Keratinocyte (primary cell): ENCODE measurements around the gene MSANTD3. TPM values are rescaled to one million over a fixed set of nuclear protein-coding genes. Genes with fewer than 3 reads are reported as not detected.

Experiments
- DNase-seq: peaks from one replicate; pipeline ENCODE4 v3.0.0-alpha.2; 2011; ENCODE audit warnings: low read depth, missing footprints, low spot score
- FAIRE-seq: peaks from 2 replicates; lab custom pipeline; 2011; peaks lifted over from hg19 to GRCh38; lab: Jason Lieb, UNC
- H2AFZ ChIP-seq: 2 replicates; pipeline ENCODE4 v1.6.0; 2012; ENCODE audit warnings: low read length, control low read depth, inconsistent platforms; ENCODE audit not compliant: control insufficient read depth
- H3K27ac ChIP-seq: 2 replicates; pipeline ENCODE4 v1.5.1; 2011; ENCODE audit warnings: low read length; ENCODE audit not compliant: control insufficient read depth, insufficient read depth
- H3K27me3 ChIP-seq: 3 replicates; pipeline ENCODE4 v1.6.0; 2011; ENCODE audit warnings: low read length; ENCODE audit not compliant: control insufficient read depth, insufficient read depth; ENCODE audit errors: extremely low read depth
- H3K36me3 ChIP-seq, 2 experiments: 2 replicates in 1 of 2; 3 replicates in 1 of 2; pipeline ENCODE4 v1.5.1; 2011; ENCODE audit warnings: low read length in 2 of 2, mild to moderate bottlenecking in 1 of 2; ENCODE audit not compliant: control insufficient read depth in 2 of 2, insufficient read depth in 2 of 2; ENCODE audit errors: extremely low read depth in 1 of 2
- H3K4me1 ChIP-seq: 3 replicates; pipeline ENCODE4 v1.5.1; 2011; ENCODE audit warnings: low read length; ENCODE audit not compliant: control insufficient read depth, insufficient read depth; ENCODE audit errors: extremely low read depth
- H3K4me2 ChIP-seq: 3 replicates; pipeline ENCODE4 v1.6.0; 2011; ENCODE audit warnings: low read depth, low read length; ENCODE audit not compliant: control insufficient read depth, insufficient read depth; ENCODE audit errors: extremely low read depth
- H3K4me3 ChIP-seq, 3 experiments: fragments of 200-600 bp in 1 of 3; sonication (generic) in 1 of 3; 2 replicates in 2 of 3; 3 replicates in 1 of 3; pipeline ENCODE4 v1.5.1; 2011 to 2016; ENCODE audit warnings: low read length in 3 of 3, mild to moderate bottlenecking in 3 of 3, control low read depth in 2 of 3, inconsistent platforms in 1 of 3, low read depth in 1 of 3, mixed read lengths in 1 of 3, mixed run types in 1 of 3, moderate library complexity in 1 of 3; ENCODE audit not compliant: control insufficient read depth in 2 of 3, insufficient read depth in 2 of 3; ENCODE audit errors: extremely low read depth in 1 of 3
- H3K79me2 ChIP-seq: 2 replicates; pipeline ENCODE4 v1.6.0; 2012; ENCODE audit warnings: low read length; ENCODE audit not compliant: control insufficient read depth, insufficient read depth
- H3K9ac ChIP-seq: 3 replicates; pipeline ENCODE4 v1.6.0; 2011; ENCODE audit warnings: low read length; ENCODE audit not compliant: control insufficient read depth, insufficient read depth; ENCODE audit errors: extremely low read depth
- H3K9me1 ChIP-seq: 3 replicates; pipeline ENCODE4 v1.6.0; 2011; ENCODE audit warnings: low read length; ENCODE audit not compliant: control insufficient read depth, insufficient read depth; ENCODE audit errors: extremely low read depth
- H3K9me3 ChIP-seq: 2 replicates; pipeline ENCODE4 v1.5.1; 2012; ENCODE audit warnings: low read depth, low read length; ENCODE audit not compliant: control insufficient read depth
- H4K20me1 ChIP-seq: 3 replicates; pipeline ENCODE4 v1.6.0; 2011; ENCODE audit warnings: low read length; ENCODE audit not compliant: control insufficient read depth, insufficient read depth; ENCODE audit errors: extremely low read depth
- EZH2 ChIP-seq: IDR thresholded peaks from one replicate; pipeline ENCODE4 v1.6.1; 2012; ENCODE audit warnings: inconsistent platforms, mild to moderate bottlenecking, low read length, moderate library complexity
- dilution Hi-C: fragments of 300-500 bp; cut with MboI; formaldehyde crosslinking; loops from one replicate; pipeline ENCODE4 v1.7.0; 2020; ENCODE audit warnings: low sequenced_read_pairs; ENCODE audit not compliant: extremely low pct_ligation_motif_present
- polyA plus RNA-seq, 5 experiments: library from polyadenylated mRNA; depleted of rRNA in 3 of 5; stranded (reverse) in 3 of 5; stranded (forward) in 1 of 5; unstranded in 1 of 5; fragments of >200 nt; gene quantifications; 1 replicate in 1 of 5; 2 replicates in 3 of 5; 3 replicates in 1 of 5; pipeline versions ENCODE4 v1.2.1 to v1.2.3, GENCODE V29; 2011 to 2012; ENCODE audit warnings: missing spikeins in 2 of 5, low read depth in 1 of 5, low replicate concordance in 1 of 5
- TF ChIP-seq, protein P1 (sequence below), 3 experiments: IDR thresholded peaks in 1 of 3; conservative IDR thresholded peaks in 1 of 3; optimal IDR thresholded peaks in 1 of 3; 2 replicates in 2 of 3; 3 replicates in 1 of 3; pipeline versions ENCODE3 to v1.5.1; 2011; ENCODE audit warnings: low read length in 3 of 3, mild to moderate bottlenecking in 3 of 3, moderate library complexity in 2 of 3, control low read depth in 1 of 3, inconsistent platforms in 1 of 3; ENCODE audit not compliant: insufficient read depth in 2 of 3; ENCODE audit errors: extremely low read depth in 1 of 3

Gene MSANTD3
- polyA plus RNA-seq, 1 donor (not counting 4 experiments of a cell fraction or from before 2014, with no cell fraction given) = 50.7 TPM

- peak overlapping the region; percentile 95 for H3K9ac ChIP-seq
- FAIRE-seq (no peak), DNase-seq (no peak)
- no peaks in the 10 kb centered on the region for H3K9me1 ChIP-seq
- H3K4me1 ChIP-seq = peaks cover 36% of the 10 kb centered on the region
- H3K4me2 ChIP-seq = peak overlapping the region; percentile 94
- peak overlapping the region; percentile 51 to 93 (median 92) for H3K4me3 ChIP-seq
- peak overlapping the region; percentile 99 for H3K27ac ChIP-seq
- TF ChIP-seq EZH2 = no peak
- TF ChIP-seq, protein P1, sequence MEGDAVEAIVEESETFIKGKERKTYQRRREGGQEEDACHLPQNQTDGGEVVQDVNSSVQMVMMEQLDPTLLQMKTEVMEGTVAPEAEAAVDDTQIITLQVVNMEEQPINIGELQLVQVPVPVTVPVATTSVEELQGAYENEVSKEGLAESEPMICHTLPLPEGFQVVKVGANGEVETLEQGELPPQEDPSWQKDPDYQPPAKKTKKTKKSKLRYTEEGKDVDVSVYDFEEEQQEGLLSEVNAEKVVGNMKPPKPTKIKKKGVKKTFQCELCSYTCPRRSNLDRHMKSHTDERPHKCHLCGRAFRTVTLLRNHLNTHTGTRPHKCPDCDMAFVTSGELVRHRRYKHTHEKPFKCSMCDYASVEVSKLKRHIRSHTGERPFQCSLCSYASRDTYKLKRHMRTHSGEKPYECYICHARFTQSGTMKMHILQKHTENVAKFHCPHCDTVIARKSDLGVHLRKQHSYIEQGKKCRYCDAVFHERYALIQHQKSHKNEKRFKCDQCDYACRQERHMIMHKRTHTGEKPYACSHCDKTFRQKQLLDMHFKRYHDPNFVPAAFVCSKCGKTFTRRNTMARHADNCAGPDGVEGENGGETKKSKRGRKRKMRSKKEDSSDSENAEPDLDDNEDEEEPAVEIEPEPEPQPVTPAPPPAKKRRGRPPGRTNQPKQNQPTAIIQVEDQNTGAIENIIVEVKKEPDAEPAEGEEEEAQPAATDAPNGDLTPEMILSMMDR (optimal IDR thresholded peaks at IDR 0.05 in 1 of 3, IDR thresholded peaks at IDR 0.05 in 1 of 3, conservative IDR thresholded peaks at IDR 0.05 in 1 of 3; ENCODE audit: extremely low read depth in 1 of 3, insufficient read depth in 2 of 3, low read length in 3 of 3) = no peak
- H3K27me3 ChIP-seq = no peaks in the 10 kb centered on the region
- peaks cover 29% of the 10 kb centered on the region for H3K79me2 ChIP-seq
- H4K20me1 ChIP-seq = no peaks in the 10 kb centered on the region
- no peaks in the 10 kb centered on the region for H3K36me3 ChIP-seq
- peak overlapping the region; percentile 88 for H2AFZ ChIP-seq
- dilution Hi-C loops = no loop called here
- H3K9me3 ChIP-seq = no peaks in the 10 kb centered on the region
These were observed 784 bp upstream of the MSANTD3 start for GRCh38 chr9:100426189-100426529.

- Histone ChIP-seq H3K36me3 (peaks cover 0 to 4% of the 10 kb centered on the region in 2 experiments), H3K27ac (peak overlapping the region; percentile 96), H3K9me1 (peaks cover 4% of the 10 kb centered on the region), H3K4me1 (peaks cover 48% of the 10 kb centered on the region), H3K4me3 (peak overlapping the region; percentile 74 to 84 (median 78)), H3K4me2 (peak overlapping the region; percentile 75), H3K9me3 (no peaks in the 10 kb centered on the region), H4K20me1 (no peaks in the 10 kb centered on the region), H3K79me2 (peaks cover 43% of the 10 kb centered on the region), H2AFZ (peak overlapping the region; percentile 33), H3K9ac (peak overlapping the region; percentile 95), H3K27me3 (no peaks in the 10 kb centered on the region)
- DNase-seq (no peak), FAIRE-seq (peak; percentile 51)
- dilution Hi-C loops = no loop called here
- TF ChIP-seq, protein P1 (optimal IDR thresholded peaks at IDR 0.05 in 1 of 3, IDR thresholded peaks at IDR 0.05 in 1 of 3, conservative IDR thresholded peaks at IDR 0.05 in 1 of 3; ENCODE audit: extremely low read depth in 1 of 3, insufficient read depth in 2 of 3, low read length in 3 of 3) = no peak
- no peak for TF ChIP-seq EZH2
These were observed 672 bp downstream of the MSANTD3 start for GRCh38 chr9:100427366-100428263.
